ENCODE data around the gene FXYD6. TPM values are rescaled to one million over a fixed set of nuclear protein-coding genes. Genes with fewer than 3 reads are reported as not detected.

Gene FXYD6
- total and polyA plus RNA-seq, 2 donors (not counting 1 experiment from before 2014, with no cell fraction given) = not detected

DNA sequence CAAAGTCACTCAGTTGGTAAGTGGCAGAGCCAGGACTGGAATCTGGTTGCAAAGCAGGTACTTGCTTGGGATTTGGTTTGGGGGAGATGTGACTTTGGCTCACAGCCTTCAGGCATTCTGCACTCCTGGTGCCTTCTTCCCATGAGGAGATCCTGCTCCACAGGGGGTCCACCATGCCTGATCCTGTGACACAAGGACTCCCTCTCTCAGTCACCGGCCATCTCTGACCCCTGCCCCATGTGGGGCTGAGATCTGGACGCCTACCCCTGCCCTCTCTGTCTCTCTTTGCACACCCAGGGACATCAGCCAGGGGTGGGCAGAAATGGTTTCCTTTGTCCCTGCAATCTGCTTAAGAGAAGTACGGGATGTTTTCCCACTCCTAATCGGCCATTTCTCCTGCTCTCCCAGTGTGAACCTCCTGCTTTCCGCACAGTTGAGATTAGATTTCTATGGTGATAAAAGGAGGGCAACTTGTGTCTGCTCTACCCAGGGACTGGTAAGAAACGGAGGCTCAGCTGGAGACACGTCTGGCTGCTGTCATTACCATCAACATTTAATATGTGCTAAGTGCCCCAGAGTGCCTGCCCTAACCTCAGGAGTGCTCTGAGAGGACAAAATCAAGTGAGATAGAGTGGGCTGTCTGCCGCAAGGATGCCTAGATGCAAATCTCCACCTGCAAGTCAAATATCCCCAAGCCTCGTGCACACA, 11.1 kb upstream of the FXYD6 start:
- POLR2A ChIA-PET = no interaction called here
- 75% methylated on average over 4 of the region's 9 CpGs for WGBS (ENCODE audit: insufficient coverage)
- Mint-ChIP-seq H3K4me1 (peaks cover 8% of the 10 kb centered on the region), H3K9me3 (ENCODE audit: insufficient read depth) (peaks cover 4% of the 10 kb centered on the region), H3K27ac (no peak overlapping the region), H3K4me3 (no peak overlapping the region), H3K27me3 (peaks cover 31% of the 10 kb centered on the region)
- DNase-seq = no peak
- no peak overlapping the region for H3K9ac ChIP-seq (ENCODE audit: low read length)
- H3K4me1 ChIP-seq (ENCODE audit: control insufficient read depth in 2 of 2, insufficient read depth in 2 of 2, low read length in 2 of 2) = peaks cover 0 to 7% of the 10 kb centered on the region in 2 donors
- intact Hi-C loops (cut with micrococcal nuclease) = no loop called here
- TF ChIP-seq, protein P1, sequence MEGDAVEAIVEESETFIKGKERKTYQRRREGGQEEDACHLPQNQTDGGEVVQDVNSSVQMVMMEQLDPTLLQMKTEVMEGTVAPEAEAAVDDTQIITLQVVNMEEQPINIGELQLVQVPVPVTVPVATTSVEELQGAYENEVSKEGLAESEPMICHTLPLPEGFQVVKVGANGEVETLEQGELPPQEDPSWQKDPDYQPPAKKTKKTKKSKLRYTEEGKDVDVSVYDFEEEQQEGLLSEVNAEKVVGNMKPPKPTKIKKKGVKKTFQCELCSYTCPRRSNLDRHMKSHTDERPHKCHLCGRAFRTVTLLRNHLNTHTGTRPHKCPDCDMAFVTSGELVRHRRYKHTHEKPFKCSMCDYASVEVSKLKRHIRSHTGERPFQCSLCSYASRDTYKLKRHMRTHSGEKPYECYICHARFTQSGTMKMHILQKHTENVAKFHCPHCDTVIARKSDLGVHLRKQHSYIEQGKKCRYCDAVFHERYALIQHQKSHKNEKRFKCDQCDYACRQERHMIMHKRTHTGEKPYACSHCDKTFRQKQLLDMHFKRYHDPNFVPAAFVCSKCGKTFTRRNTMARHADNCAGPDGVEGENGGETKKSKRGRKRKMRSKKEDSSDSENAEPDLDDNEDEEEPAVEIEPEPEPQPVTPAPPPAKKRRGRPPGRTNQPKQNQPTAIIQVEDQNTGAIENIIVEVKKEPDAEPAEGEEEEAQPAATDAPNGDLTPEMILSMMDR (IDR thresholded peaks at IDR 0.05) = no peak
- no peak for TF ChIP-seq EZH2 (IDR thresholded peaks at IDR 0.05; ENCODE audit: borderline replicate concordance, insufficient read depth, low read depth, low read length, poor library complexity, severe bottlenecking)
- no peak overlapping the region for H2AFZ ChIP-seq (ENCODE audit: insufficient read depth, low read depth, low read length, poor library complexity, severe bottlenecking)
- no peaks in the 10 kb centered on the region for H3K79me2 ChIP-seq (ENCODE audit: control insufficient read depth, insufficient read depth, low read length)
- no peaks in the 10 kb centered on the region for H3K36me3 ChIP-seq (replicated peaks in 1 of 2; ENCODE audit: control extremely low read depth in 1 of 2, control insufficient read depth in 1 of 2, extremely low read depth in 1 of 2, insufficient read depth in 2 of 2, low read length in 1 of 2)
- CTCF ChIA-PET = interaction anchor here (1.3 kb wide), 1 partner anchor 33 kb away, joined by 3 read pairs; no protein-coding TSS in a partner anchor
- no peak overlapping the region for H3K27ac ChIP-seq (ENCODE audit: low read length in 2 of 2)
- no peaks in the 10 kb centered on the region for H4K20me1 ChIP-seq (ENCODE audit: control insufficient read depth, insufficient read depth, low read length, poor library complexity, severe bottlenecking)
- no peak for ATAC-seq (ENCODE audit: low read depth)
- peaks cover 0 to 14% (median 5%) of the 10 kb centered on the region in 4 experiments for H3K27me3 ChIP-seq (replicated peaks in 1 of 4; ENCODE audit: control extremely low read depth in 1 of 4, control insufficient read depth in 3 of 4, insufficient read depth in 4 of 4, low read length in 3 of 4)
- H3K9me3 ChIP-seq (ENCODE audit: control extremely low read depth in 1 of 3, control insufficient read depth in 2 of 3, insufficient read depth in 1 of 3, low read length in 2 of 3) = peaks cover 0 to 6% (median 0%) of the 10 kb centered on the region in 3 donors
- no peak overlapping the region for H3K4me3 ChIP-seq (ENCODE audit: control extremely low read depth in 1 of 5, extremely low read depth in 1 of 5, insufficient read depth in 1 of 5, low read depth in 2 of 5, low read length in 4 of 5)
- H3K4me2 ChIP-seq (replicated peaks; ENCODE audit: low read depth, low read length, poor library complexity, severe bottlenecking) = no peak overlapping the region

DNA sequence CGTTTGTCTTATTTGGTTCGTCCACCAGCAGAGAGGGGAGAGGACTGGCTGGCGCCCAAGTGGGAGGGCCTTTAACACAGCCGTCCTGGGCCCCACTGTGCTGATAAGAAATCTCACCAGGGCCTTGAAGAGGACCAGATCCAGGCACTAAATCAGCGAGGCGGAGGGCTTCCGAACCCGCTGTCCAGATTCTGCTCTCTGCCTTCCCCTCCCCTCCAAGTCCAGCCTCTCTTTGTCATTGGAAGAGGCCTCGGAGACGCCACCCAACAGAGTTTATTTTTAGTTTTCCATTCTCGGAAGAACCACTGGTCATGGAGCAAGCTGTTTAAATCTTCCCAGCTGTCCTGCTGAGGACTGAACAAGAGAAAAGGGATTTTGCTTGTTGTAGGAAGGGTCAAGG, 9.3 kb upstream of the FXYD6 start:
- H3K27me3 ChIP-seq (replicated peaks in 1 of 4; ENCODE audit: control extremely low read depth in 1 of 4, control insufficient read depth in 3 of 4, insufficient read depth in 4 of 4, low read length in 3 of 4) = peaks cover 0 to 14% (median 5%) of the 10 kb centered on the region in 4 experiments
- H3K4me2 ChIP-seq (replicated peaks; ENCODE audit: low read depth, low read length, poor library complexity, severe bottlenecking) = no peak overlapping the region
- H4K20me1 ChIP-seq (ENCODE audit: control insufficient read depth, insufficient read depth, low read length, poor library complexity, severe bottlenecking) = no peaks in the 10 kb centered on the region
- H3K27ac Mint-ChIP-seq = no peak overlapping the region
- no peaks in the 10 kb centered on the region for H3K79me2 ChIP-seq (ENCODE audit: control insufficient read depth, insufficient read depth, low read length)
- ATAC-seq (ENCODE audit: low read depth) (no peak), DNase-seq (no peak)
- H3K4me3 Mint-ChIP-seq = no peak overlapping the region
- H3K9me3 Mint-ChIP-seq (ENCODE audit: insufficient read depth) = peaks cover 4% of the 10 kb centered on the region
- no peaks in the 10 kb centered on the region for H3K36me3 ChIP-seq (replicated peaks in 1 of 2; ENCODE audit: control extremely low read depth in 1 of 2, control insufficient read depth in 1 of 2, extremely low read depth in 1 of 2, insufficient read depth in 2 of 2, low read length in 1 of 2)
- WGBS (ENCODE audit: insufficient coverage) = 97% methylated on average over 10 of the region's 11 CpGs
- CTCF ChIA-PET = interaction anchor here (1.6 kb wide), 1 partner anchor 61 kb away, joined by 5 read pairs; no protein-coding TSS in a partner anchor
- intact Hi-C loops (cut with micrococcal nuclease) = no loop called here
- POLR2A ChIA-PET = no interaction called here
- no peak overlapping the region for H2AFZ ChIP-seq (ENCODE audit: insufficient read depth, low read depth, low read length, poor library complexity, severe bottlenecking)
- H3K4me1 Mint-ChIP-seq = peaks cover 8% of the 10 kb centered on the region
- H3K9ac ChIP-seq (ENCODE audit: low read length) = no peak overlapping the region
- peaks cover 35% of the 10 kb centered on the region for H3K27me3 Mint-ChIP-seq
- peaks cover 0 to 7% of the 10 kb centered on the region in 2 donors for H3K4me1 ChIP-seq (ENCODE audit: control insufficient read depth in 2 of 2, insufficient read depth in 2 of 2, low read length in 2 of 2)
- no peak overlapping the region for H3K27ac ChIP-seq (ENCODE audit: low read length in 2 of 2)
- H3K9me3 ChIP-seq (ENCODE audit: control extremely low read depth in 1 of 3, control insufficient read depth in 2 of 3, insufficient read depth in 1 of 3, low read length in 2 of 3) = peaks cover 0 to 6% (median 0%) of the 10 kb centered on the region in 3 donors
- TF ChIP-seq EZH2 (IDR thresholded peaks at IDR 0.05; ENCODE audit: borderline replicate concordance, insufficient read depth, low read depth, low read length, poor library complexity, severe bottlenecking) = no peak
- TF ChIP-seq, protein P1 (IDR thresholded peaks at IDR 0.05) = no peak
- H3K4me3 ChIP-seq (ENCODE audit: control extremely low read depth in 1 of 5, extremely low read depth in 1 of 5, insufficient read depth in 1 of 5, low read depth in 2 of 5, low read length in 4 of 5) = no peak overlapping the region

Data from B cell (primary cell).